Measurements from ENCODE around the gene PHF1. TPM values are rescaled to one million over a fixed set of nuclear protein-coding genes. Genes with fewer than 3 reads are reported as not detected.

PHF1 gene
- total and polyA plus RNA-seq, 2 of the 13 experiments (the other 11 are each of a cell fraction or from before 2014, with no cell fraction given): 25.4 to 61.9 TPM

DNA sequence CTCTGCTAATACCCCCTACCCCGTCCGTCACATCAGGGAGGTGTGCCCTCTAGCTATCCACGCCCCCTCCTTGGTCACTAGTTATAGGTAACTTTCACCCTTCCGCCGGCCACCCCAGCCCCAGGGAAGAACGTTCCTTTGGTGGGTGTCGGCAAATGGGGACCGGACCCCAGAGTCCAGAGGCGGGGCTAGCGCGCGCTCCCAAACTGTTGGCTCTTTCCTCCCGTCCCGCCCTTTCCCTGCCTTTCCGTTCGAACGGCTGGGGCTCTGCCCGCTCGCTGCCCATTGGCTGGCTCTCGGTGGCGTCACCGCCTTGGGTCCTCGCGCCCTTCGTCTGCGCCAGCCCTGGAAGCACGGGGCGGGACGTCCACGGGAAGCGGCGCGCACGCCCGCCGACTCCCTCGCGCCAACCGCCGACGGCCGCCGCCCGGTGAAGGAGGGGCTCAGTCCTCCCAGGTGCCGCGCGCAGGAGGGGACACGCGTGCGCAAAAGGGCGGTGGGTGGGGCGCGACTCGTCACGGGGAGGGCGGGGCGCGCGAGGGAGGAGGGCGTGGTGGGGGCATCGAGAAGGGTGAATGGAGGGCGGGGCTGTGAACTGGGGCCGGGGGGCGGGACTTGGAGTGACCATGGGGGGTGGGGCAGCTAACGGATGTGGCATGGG, 634 bp upstream of the PHF1 start (continued):
- peak; percentile 98 for TF ChIP-seq ZNF780A (CRISPR knock-in tag; IDR thresholded peaks at IDR 0.05)
- TF ChIP-seq ZNF549 (CRISPR knock-in tag; IDR thresholded peaks at IDR 0.05): no peak
- TF ChIP-seq POLR2A (IDR thresholded peaks at IDR 0.05; ENCODE audit: insufficient read depth in 1 of 2, low read depth in 2 of 2, low read length in 2 of 2): peak in 1 of 2 experiments; percentile 10; a peak in 1 of 4 replicates
- TF ChIP-seq, protein P1, sequence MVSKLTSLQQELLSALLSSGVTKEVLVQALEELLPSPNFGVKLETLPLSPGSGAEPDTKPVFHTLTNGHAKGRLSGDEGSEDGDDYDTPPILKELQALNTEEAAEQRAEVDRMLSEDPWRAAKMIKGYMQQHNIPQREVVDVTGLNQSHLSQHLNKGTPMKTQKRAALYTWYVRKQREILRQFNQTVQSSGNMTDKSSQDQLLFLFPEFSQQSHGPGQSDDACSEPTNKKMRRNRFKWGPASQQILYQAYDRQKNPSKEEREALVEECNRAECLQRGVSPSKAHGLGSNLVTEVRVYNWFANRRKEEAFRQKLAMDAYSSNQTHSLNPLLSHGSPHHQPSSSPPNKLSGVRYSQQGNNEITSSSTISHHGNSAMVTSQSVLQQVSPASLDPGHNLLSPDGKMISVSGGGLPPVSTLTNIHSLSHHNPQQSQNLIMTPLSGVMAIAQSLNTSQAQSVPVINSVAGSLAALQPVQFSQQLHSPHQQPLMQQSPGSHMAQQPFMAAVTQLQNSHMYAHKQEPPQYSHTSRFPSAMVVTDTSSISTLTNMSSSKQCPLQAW (CRISPR knock-in tag; IDR thresholded peaks at IDR 0.05): peak; percentile 79; the same call in 1 of the 2 replicates
- TF ChIP-seq, protein P2, sequence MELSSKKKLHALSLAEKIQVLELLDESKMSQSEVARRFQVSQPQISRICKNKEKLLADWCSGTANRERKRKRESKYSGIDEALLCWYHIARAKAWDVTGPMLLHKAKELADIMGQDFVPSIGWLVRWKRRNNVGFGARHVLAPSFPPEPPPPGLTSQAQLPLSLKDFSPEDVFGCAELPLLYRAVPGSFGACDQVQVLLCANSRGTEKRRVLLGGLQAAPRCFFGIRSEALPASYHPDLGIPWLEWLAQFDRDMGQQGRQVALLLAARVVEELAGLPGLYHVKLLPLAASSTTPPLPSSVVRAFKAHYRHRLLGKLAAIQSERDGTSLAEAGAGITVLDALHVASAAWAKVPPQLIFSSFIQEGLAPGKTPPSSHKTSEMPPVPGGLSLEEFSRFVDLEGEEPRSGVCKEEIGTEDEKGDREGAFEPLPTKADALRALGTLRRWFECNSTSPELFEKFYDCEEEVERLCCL (CRISPR knock-in tag; IDR thresholded peaks at IDR 0.05; ENCODE audit: borderline replicate concordance): 0 out of 2 replicates have a peak, but pooled peaks have one; percentile 18
- TF ChIP-seq TCF12 (IDR thresholded peaks at IDR 0.05): no peak
- peak; percentile 66; the same call in 1 of the 2 replicates for TF ChIP-seq TCF12 (CRISPR knock-in tag; IDR thresholded peaks at IDR 0.05)
- no peak for TF ChIP-seq MBNL3 (CRISPR knock-in tag; conservative IDR thresholded peaks at IDR 0.05)
- 0 out of 2 replicates have a peak, but pooled peaks have one; percentile 3 for TF ChIP-seq CHD2 (IDR thresholded peaks at IDR 0.05; ENCODE audit: low read depth, low read length)
- TF ChIP-seq, protein P3, sequence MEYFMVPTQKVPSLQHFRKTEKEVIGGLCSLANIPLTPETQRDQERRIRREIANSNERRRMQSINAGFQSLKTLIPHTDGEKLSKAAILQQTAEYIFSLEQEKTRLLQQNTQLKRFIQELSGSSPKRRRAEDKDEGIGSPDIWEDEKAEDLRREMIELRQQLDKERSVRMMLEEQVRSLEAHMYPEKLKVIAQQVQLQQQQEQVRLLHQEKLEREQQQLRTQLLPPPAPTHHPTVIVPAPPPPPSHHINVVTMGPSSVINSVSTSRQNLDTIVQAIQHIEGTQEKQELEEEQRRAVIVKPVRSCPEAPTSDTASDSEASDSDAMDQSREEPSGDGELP (IDR thresholded peaks at IDR 0.05; ENCODE audit: borderline replicate concordance, low read depth): peak; percentile 25; the same call in 1 of the 2 replicates
- TF ChIP-seq, protein P4, sequence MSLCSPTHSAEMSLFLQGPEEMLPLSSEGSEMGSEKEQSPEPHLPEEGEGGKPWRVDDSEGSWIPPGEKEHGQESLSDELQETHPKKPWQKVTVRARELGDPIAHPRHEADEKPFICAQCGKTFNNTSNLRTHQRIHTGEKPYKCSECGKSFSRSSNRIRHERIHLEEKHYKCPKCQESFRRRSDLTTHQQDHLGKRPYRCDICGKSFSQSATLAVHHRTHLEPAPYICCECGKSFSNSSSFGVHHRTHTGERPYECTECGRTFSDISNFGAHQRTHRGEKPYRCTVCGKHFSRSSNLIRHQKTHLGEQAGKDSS (CRISPR knock-in tag; IDR thresholded peaks at IDR 0.05; ENCODE audit: borderline replicate concordance, low read depth): peak; percentile 91
- TF ChIP-seq, protein P5, sequence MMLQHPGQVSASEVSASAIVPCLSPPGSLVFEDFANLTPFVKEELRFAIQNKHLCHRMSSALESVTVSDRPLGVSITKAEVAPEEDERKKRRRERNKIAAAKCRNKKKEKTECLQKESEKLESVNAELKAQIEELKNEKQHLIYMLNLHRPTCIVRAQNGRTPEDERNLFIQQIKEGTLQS (CRISPR knock-in tag; IDR thresholded peaks at IDR 0.05): peak; percentile 71; the same call in 1 of the 2 replicates
- TF ChIP-seq, protein P6, sequence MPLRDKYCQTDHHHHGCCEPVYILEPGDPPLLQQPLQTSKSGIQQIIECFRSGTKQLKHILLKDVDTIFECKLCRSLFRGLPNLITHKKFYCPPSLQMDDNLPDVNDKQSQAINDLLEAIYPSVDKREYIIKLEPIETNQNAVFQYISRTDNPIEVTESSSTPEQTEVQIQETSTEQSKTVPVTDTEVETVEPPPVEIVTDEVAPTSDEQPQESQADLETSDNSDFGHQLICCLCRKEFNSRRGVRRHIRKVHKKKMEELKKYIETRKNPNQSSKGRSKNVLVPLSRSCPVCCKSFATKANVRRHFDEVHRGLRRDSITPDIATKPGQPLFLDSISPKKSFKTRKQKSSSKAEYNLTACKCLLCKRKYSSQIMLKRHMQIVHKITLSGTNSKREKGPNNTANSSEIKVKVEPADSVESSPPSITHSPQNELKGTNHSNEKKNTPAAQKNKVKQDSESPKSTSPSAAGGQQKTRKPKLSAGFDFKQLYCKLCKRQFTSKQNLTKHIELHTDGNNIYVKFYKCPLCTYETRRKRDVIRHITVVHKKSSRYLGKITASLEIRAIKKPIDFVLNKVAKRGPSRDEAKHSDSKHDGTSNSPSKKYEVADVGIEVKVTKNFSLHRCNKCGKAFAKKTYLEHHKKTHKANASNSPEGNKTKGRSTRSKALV (CRISPR knock-in tag; IDR thresholded peaks at IDR 0.05): peak; percentile 79; the same call in 1 of the 2 replicates
- no peak for TF ChIP-seq ZNF251 (CRISPR knock-in tag; IDR thresholded peaks at IDR 0.05)
- TF ChIP-seq BRCA1 (CRISPR knock-in tag; IDR thresholded peaks at IDR 0.05): no peak
- TF ChIP-seq, protein P7, sequence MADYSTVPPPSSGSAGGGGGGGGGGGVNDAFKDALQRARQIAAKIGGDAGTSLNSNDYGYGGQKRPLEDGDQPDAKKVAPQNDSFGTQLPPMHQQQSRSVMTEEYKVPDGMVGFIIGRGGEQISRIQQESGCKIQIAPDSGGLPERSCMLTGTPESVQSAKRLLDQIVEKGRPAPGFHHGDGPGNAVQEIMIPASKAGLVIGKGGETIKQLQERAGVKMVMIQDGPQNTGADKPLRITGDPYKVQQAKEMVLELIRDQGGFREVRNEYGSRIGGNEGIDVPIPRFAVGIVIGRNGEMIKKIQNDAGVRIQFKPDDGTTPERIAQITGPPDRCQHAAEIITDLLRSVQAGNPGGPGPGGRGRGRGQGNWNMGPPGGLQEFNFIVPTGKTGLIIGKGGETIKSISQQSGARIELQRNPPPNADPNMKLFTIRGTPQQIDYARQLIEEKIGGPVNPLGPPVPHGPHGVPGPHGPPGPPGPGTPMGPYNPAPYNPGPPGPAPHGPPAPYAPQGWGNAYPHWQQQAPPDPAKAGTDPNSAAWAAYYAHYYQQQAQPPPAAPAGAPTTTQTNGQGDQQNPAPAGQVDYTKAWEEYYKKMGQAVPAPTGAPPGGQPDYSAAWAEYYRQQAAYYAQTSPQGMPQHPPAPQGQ (CRISPR knock-in tag; IDR thresholded peaks at IDR 0.05; ENCODE audit: borderline replicate concordance): no peak
- peak; percentile 93 for TF ChIP-seq ZMYM4 (CRISPR knock-in tag; IDR thresholded peaks at IDR 0.05)
- no peak for TF ChIP-seq TBL1XR1 (IDR thresholded peaks at IDR 0.05; ENCODE audit: borderline replicate concordance, low read length, partially characterized antibody)
- TF ChIP-seq, protein P8, sequence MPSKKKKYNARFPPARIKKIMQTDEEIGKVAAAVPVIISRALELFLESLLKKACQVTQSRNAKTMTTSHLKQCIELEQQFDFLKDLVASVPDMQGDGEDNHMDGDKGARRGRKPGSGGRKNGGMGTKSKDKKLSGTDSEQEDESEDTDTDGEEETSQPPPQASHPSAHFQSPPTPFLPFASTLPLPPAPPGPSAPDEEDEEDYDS (CRISPR knock-in tag; IDR thresholded peaks at IDR 0.05): peak; percentile 86
- TF ChIP-seq GTF3A (CRISPR knock-in tag; conservative IDR thresholded peaks at IDR 0.05): no peak
